Activated T-helper 2 cell treated with anti-CD3 and anti-CD28 coated beads, Interferon-gamma antibody, Interleukin-2, Interleukin-4, amounts not matched to agents 10 μg/mL and 5 μg/mL and 100 μg/mL, durations not matched to agents 14 hours and 24 hours and 36 hours (primary cell): ENCODE results near the gene GGT5. TPM values are rescaled to one million over a fixed set of nuclear protein-coding genes. Genes with fewer than 3 reads are reported as not detected.
"Not testable (repeated sequence)": the region's sequence is repeated elsewhere in the genome, so short reads cannot be mapped to it uniquely, and the experiment has no call there.

ENCODE experiments used
- DNase-seq: peaks from one replicate; pipeline ENCODE4 v3.0.0; 2021; ENCODE audit warnings: low spot score
- H3K27ac Mint-ChIP-seq: one replicate; pipeline ENCODE4 v1.8.0; 2021; ENCODE audit warnings: mixed read lengths
- H3K27me3 Mint-ChIP-seq: one replicate; pipeline ENCODE4 v1.8.0; 2021; ENCODE audit warnings: low read depth, mixed read lengths
- H3K36me3 Mint-ChIP-seq: one replicate; pipeline ENCODE4 v1.8.0; 2021; ENCODE audit warnings: low read depth, mixed read lengths
- H3K4me1 Mint-ChIP-seq: one replicate; pipeline ENCODE4 v1.8.0; 2021; ENCODE audit warnings: low read depth, mixed read lengths
- H3K4me3 Mint-ChIP-seq: one replicate; pipeline ENCODE4 v1.8.0; 2021; ENCODE audit warnings: low read depth, mild to moderate bottlenecking, moderate library complexity, mixed read lengths
- H3K9me3 Mint-ChIP-seq: one replicate; pipeline ENCODE4 v1.8.0; 2021; ENCODE audit warnings: mixed read lengths
- intact Hi-C: fragments of 100-400 bp; cut with micrococcal nuclease; formaldehyde crosslinking; loops from one replicate; pipeline ENCODE4 v1.15.1; 2023
- total RNA-seq: library from RNA; stranded (reverse); gene quantifications from 2 replicates; pipeline ENCODE4 v1.2.3, GENCODE V29; 2022

GGT5 gene, protein sequence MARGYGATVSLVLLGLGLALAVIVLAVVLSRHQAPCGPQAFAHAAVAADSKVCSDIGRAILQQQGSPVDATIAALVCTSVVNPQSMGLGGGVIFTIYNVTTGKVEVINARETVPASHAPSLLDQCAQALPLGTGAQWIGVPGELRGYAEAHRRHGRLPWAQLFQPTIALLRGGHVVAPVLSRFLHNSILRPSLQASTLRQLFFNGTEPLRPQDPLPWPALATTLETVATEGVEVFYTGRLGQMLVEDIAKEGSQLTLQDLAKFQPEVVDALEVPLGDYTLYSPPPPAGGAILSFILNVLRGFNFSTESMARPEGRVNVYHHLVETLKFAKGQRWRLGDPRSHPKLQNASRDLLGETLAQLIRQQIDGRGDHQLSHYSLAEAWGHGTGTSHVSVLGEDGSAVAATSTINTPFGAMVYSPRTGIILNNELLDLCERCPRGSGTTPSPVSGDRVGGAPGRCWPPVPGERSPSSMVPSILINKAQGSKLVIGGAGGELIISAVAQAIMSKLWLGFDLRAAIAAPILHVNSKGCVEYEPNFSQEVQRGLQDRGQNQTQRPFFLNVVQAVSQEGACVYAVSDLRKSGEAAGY
- total RNA-seq, result 0.05 TPM in 1 of 2 replicates, not detected in the other

DNA sequence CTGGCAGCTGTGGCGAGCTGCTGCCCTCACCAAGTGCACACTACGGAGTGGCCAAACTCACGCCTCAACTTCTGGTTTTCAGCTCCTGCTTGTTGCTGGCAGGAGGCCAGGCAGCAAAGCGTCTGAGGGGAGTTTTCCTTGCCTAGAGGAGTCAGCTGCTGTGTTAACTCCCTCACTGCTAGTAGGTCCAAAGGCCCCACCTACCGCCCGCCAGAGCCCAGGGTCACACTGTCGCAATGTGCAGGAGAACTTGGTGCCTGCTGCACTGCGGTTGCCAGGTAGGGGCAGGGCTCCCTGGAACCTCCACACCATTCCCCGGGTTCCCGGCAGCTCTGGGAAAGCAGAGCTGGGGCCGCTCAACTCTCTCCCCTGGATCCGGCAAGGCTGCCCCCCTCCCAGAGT is at the start of gene GGT5:
Gene GGT5, minus strand, starts transcription at position 53 of the 402 bp plus-strand sequence. CDS start 357 bp downstream, outside the sequence.
- H3K9me3 Mint-ChIP-seq, H3K27me3 Mint-ChIP-seq, H3K4me3 Mint-ChIP-seq, H3K36me3 Mint-ChIP-seq, intact Hi-C loops, DNase-seq: not testable (repeated sequence)
- Mint-ChIP-seq H3K27ac (peak within 1 kb of the TSS; percentile 8), H3K4me1 (peaks cover 33% of the 10 kb centered on the region)

DNA sequence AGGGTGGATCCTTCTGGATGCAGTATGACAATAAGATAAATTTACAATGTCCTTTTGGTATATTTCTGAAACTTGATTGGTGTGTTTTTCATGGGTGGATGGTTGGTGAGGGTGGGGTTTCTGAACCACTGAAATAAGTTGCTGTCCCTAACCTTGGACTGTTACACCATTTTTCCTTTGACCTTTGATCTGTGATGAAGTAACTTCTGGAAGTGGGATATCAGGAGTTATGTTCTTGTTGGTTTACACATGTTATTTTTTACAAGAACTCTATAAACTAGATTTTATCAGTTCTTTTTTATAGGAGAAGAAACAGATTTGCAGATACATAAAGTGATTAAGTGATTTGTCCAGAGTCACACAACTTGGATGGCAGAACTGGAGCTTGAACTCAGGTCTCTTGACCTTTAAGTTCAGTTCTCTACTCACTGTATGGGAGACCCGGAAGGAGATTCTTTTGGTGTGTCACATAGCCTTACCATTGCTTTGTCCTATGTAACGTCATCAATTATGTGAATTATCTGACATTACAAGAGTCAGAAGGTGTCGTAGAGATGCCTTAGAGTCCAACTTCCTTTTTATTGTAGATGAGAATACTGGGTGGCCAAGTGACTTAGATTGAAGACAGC is 47.4 kb upstream of the GGT5 start:
- H3K27ac Mint-ChIP-seq, H3K36me3 Mint-ChIP-seq, H3K27me3 Mint-ChIP-seq, DNase-seq, H3K4me3 Mint-ChIP-seq, H3K9me3 Mint-ChIP-seq, intact Hi-C loops: not testable (repeated sequence)
- peaks cover 10% of the 10 kb centered on the region for H3K4me1 Mint-ChIP-seq

DNA sequence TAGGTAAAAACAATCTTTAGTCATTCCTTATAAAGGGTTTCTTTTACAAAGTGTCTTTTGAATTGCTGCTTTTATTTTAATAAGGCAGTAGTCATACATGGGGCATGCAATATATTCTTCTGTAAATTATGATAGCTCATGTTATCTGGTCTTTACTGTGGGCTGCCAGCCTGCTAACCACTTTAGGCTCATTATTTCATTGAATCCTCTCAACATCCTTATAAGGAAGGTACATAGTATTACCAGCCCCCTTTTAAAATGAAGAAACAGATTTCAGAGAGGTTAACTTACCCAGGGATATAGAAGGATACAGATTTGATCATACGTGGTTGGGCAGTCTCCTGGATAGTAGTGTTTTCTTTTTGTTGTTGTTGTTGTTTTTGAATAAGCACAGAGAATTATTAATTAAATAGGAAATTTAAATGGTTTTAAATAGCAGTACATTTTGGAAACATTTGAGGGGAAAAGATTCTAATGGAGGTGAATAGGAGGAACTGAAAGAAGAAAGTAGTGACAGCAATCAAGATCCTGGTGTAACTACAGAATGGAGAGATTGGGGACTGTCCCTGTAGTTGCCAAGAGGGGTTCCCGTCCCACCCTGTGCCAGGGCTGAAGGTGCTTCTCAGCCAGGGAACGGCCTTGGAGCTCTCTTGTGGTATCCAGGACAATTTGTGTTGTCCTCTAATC is 46.8 kb upstream of the GGT5 start:
- intact Hi-C loops, result no loop called here
- Mint-ChIP-seq H3K4me1 (peaks cover 10% of the 10 kb centered on the region), H3K9me3 (no peaks in the 10 kb centered on the region), H3K27ac (no peak overlapping the region), H3K4me3 (no peak overlapping the region), H3K36me3 (peaks cover 7% of the 10 kb centered on the region), H3K27me3 (no peaks in the 10 kb centered on the region)
- no peak for DNase-seq

DNA sequence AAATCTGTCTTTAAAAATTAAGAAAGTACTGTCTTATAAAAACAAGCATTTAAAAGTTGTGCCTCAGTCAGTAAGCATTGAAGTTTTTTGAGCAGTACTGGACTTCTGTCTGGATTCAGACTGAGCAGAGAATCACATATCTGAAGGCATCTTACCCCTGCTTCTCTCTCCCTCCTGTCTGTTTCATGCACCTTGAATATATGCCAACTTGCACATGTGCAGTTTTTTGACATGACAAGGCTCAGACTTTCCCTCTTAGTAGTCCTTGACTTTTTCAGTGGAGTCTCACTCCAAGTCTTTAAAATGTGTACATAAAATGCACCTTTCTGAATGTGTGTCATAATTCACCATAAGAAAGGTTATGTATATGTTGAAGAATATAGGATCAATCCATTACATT is 45.6 kb upstream of the GGT5 start:
- intact Hi-C loops, result no loop called here
- no peaks in the 10 kb centered on the region for H3K27me3 Mint-ChIP-seq
- H3K9me3 Mint-ChIP-seq, result no peaks in the 10 kb centered on the region
- no peak overlapping the region for H3K27ac Mint-ChIP-seq
- H3K4me1 Mint-ChIP-seq, result peaks cover 14% of the 10 kb centered on the region
- H3K4me3 Mint-ChIP-seq, result no peak overlapping the region
- no peak for DNase-seq
- peaks cover 7% of the 10 kb centered on the region for H3K36me3 Mint-ChIP-seq

DNA sequence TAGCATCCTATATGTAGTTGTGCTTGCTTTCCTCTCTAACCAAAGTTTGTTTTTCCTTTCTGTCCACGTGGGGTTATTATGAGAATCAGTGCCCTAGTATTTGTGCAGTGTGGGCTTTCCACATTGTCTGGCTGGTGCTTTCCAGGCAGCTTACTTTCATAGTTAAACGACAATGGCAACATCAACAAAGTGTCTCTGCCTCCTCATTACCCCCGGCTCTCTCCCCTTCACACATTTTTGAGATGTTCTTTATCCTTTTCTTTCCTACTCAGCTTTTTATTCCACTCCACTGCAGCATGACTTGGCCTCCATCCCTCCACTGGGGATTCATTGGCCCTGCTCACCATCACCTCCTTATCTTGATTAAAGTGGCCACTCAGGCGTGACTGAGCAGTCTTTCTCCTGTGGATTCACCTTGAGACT is 44.9 kb upstream of the GGT5 start:
- no peak overlapping the region for H3K4me3 Mint-ChIP-seq
- H3K36me3 Mint-ChIP-seq, result peaks cover 7% of the 10 kb centered on the region
- DNase-seq, result no peak
- peaks cover 21% of the 10 kb centered on the region for H3K4me1 Mint-ChIP-seq
- no peaks in the 10 kb centered on the region for H3K27me3 Mint-ChIP-seq
- intact Hi-C loops, result no loop called here
- no peaks in the 10 kb centered on the region for H3K9me3 Mint-ChIP-seq
- H3K27ac Mint-ChIP-seq, result no peak overlapping the region

DNA sequence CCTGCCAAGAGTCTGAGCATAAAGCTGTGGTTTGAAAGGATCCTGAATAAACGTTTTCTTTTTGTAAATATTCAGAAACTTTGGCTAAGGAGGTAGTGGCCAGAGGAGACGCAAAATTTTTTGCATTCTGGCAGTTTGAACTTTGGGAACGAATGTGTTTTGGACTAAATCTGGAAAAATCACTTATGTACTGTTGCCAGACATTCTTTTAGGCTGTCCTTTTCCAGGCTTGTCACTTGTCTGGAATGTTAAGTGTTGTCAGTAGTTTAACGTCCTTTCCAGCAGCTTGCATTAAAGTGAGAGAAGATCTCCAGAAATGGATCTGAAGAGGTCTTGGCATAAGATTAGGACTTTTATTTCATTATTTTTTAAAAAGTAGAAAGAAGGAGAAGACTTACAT is 44.2 kb upstream of the GGT5 start:
- Mint-ChIP-seq H3K4me1 (peaks cover 24% of the 10 kb centered on the region), H3K36me3 (peaks cover 7% of the 10 kb centered on the region), H3K27ac (no peak overlapping the region), H3K4me3 (no peak overlapping the region), H3K9me3 (no peaks in the 10 kb centered on the region), H3K27me3 (no peaks in the 10 kb centered on the region)
- intact Hi-C loops, result no loop called here
- DNase-seq, result no peak

DNA sequence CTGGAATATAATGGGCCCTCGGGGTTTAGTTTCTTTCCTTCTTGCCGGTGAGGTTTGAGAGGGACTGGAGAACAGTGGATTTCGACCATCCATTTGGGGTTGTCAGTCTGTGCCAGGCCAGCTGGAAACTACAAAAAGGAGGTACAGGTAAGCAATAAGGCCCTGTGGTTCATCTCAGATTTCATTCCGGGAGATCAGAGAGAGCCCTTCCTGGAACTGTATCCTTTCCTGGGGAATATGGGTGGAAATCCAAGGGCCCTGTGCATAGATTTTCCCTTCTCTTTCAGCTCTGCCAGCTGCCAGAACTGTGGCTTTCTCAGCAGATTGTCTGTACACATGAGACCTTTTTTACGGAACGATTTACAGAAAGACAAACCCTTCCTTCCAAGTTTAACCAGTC is 42.9 kb upstream of the GGT5 start:
- H3K27ac Mint-ChIP-seq, H3K9me3 Mint-ChIP-seq, H3K27me3 Mint-ChIP-seq, intact Hi-C loops, DNase-seq, H3K4me3 Mint-ChIP-seq: not testable (repeated sequence)
- peaks cover 33% of the 10 kb centered on the region for H3K4me1 Mint-ChIP-seq
- peaks cover 16% of the 10 kb centered on the region for H3K36me3 Mint-ChIP-seq

DNA sequence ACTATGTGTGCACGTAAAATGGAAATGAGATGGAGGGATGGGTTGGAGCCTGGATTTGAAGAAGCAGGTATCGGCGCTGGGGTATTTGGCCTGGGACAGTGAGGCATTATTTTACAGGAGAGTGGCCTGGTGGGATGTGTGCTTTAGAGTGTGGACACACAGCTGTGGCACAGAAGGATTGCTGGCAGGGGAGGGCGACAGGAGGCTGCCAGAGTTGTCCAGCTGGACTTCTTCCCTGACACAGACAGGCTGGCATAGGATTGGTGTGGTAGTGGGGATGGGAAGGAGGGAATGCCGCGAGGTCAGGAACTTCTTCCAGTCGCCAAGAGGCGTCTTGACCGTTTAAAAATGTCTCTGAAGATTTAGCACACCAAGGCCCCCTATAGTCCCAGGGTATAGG is 42.3 kb upstream of the GGT5 start:
- Mint-ChIP-seq H3K36me3 (peaks cover 19% of the 10 kb centered on the region), H3K4me1 (peaks cover 37% of the 10 kb centered on the region), H3K27me3 (peaks cover 11% of the 10 kb centered on the region)
- H3K27ac Mint-ChIP-seq, intact Hi-C loops, DNase-seq, H3K4me3 Mint-ChIP-seq, H3K9me3 Mint-ChIP-seq: not testable (repeated sequence)

DNA sequence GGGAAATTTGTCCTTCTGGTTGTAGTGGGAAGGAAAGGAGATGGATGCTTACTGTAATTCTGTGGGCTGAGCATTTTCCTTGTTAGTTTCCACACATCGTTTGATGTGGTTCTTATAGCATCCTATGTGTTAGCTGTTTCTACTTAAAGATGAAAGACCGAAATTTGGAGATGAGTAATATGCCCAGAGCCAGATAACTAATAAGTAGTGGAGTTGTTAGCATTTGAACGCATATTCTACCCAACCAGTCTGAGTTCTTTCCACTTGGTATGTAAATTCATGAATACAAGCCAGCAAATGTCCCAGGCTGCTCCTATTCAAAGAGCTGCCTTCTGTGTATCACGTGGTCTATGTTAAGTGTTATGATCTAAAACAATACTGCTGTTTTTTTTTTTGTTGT is 40.4 kb upstream of the GGT5 start:
- DNase-seq, result no peak
- peaks cover 40% of the 10 kb centered on the region for H3K4me1 Mint-ChIP-seq
- no peak overlapping the region for H3K4me3 Mint-ChIP-seq

DNA sequence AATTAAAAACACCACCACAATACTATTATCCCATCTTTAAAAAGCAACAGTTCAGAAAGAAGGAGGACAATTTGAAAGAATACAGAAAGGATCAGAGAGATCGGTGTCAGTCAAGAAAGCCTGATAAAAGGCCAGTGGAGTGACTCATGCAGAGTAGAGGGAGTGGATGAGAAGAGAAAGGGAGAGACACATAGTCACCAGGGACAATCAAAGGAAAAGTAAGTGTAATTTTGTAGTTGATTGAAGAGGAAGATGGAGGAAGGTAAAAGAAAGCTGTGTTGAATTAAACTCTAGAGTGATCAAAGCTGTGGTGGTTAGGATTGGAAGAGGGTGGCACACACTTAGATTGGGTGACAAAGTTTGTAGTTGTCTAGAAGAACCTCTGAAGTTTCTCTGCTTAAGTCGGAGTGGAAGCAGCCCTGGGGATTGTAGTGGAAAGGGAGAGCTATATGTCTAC is 39.9 kb upstream of the GGT5 start:
- Mint-ChIP-seq H3K36me3 (peaks cover 28% of the 10 kb centered on the region), H3K4me3 (peak overlapping the region; percentile 11), H3K9me3 (no peaks in the 10 kb centered on the region), H3K27ac (peak overlapping the region; percentile 69), H3K4me1 (peaks cover 42% of the 10 kb centered on the region), H3K27me3 (peaks cover 14% of the 10 kb centered on the region)
- intact Hi-C loops, result loop anchor here (1.0 kb wide), 1 partner anchor 21 kb away; no protein-coding TSS in a partner anchor
- no peak for DNase-seq

More for the DNA sequence above, 40.4 kb upstream of the GGT5 start:
- Mint-ChIP-seq H3K27ac (peak overlapping the region; percentile 69), H3K9me3 (no peaks in the 10 kb centered on the region), H3K27me3 (peaks cover 14% of the 10 kb centered on the region), H3K36me3 (peaks cover 28% of the 10 kb centered on the region)
- intact Hi-C loops, result loop anchor here (1.0 kb wide), 1 partner anchor 20 kb away; no protein-coding TSS in a partner anchor

DNA sequence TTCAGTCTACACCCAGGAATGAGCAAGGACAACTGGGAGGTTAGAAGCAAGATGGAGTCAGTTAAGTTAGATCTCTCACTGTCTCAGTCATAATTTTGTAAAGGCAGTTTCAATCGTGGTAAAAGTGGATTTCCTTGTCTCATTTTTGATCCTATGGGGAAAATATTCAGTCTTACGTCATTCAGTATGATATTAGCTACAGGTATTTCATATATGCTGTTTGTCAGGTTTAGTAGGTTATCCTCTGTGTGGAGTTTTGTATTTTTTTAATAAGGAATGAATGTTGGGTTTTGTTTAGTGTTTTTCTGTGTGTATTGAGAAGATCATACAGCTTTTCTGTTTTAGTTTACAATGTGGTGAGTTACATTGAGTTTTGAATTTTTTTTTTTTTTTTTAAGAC is 37.5 kb upstream of the GGT5 start:
- no peak for DNase-seq
- Mint-ChIP-seq H3K36me3 (peaks cover 30% of the 10 kb centered on the region), H3K4me1 (peaks cover 41% of the 10 kb centered on the region), H3K27me3 (peaks cover 14% of the 10 kb centered on the region), H3K9me3 (no peaks in the 10 kb centered on the region), H3K4me3 (no peak overlapping the region), H3K27ac (no peak overlapping the region)
- intact Hi-C loops, result no loop called here

DNA sequence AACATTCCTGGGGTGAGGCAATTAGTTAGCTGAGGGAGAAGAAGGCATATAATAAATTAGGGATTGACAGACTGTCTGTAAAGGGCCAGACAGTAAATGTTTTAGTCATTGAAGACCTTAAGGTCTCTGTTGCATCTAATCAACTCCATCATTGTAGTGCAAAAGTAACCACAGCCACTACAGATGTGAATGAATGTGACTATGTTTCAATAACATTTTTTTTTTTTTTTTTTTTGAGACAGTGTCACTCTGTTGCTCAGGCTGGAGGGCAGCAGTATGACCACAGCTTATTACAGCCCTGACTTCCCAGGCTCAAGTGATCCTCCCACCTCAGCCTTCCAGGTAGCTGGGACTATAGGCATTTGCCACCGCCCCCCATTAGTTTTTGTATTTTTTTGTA is 35.5 kb upstream of the GGT5 start:
- intact Hi-C loops, H3K9me3 Mint-ChIP-seq, DNase-seq, H3K27ac Mint-ChIP-seq, H3K4me3 Mint-ChIP-seq: not testable (repeated sequence)
- peaks cover 14% of the 10 kb centered on the region for H3K27me3 Mint-ChIP-seq
- peaks cover 41% of the 10 kb centered on the region for H3K4me1 Mint-ChIP-seq
- H3K36me3 Mint-ChIP-seq, result peaks cover 39% of the 10 kb centered on the region
